Kasumi-1 (cell line): ENCODE data around the gene ABCD2.
"Not testable (repeated sequence)": the region's sequence is repeated elsewhere in the genome, so short reads cannot be mapped to it uniquely, and the experiment has no call there.

Experiments used
- DNase-seq, 2 experiments: peaks; one replicate each; lab custom pipeline; 2025; lab: John Stamatoyannopoulos, UW

ABCD2 gene

DNA sequence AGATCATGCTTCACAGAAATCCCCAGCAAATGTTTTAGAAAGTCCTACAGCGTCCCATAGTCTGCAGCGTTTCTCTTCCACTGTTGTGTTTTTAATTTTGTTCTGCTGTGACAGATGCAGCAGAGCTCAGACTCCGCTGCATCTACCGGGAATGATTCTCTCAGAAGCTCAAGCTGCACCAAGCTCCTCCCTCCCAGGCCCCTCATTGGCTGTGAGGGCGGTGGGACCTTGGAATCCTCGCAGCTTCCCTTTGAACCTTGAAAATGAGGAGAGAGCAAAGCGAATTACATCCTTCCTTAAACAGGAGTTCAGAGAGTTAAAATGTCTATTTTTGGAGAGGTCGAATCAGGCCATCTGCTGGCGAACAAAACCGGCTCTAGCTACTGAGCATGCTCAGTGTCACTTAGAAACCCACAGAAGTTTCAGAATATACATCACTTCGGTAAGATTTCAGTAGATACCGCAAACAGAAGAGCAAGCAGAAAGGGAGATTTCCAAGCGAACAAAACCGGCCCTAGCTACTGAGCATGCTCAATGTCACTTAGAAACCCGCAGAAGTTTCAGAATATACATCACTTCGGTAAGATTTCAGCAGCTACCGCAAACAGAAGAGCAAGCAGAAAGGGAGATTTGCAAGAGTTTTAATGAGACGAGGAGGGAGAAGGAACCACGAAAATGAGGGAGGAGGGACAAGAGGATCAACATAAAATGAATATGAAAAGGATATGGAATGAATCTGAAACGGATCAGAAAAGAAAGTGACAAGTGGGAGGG is at the start of gene ABCD2:
Gene ABCD2, minus strand, starts transcription at position 144 of the 774 bp plus-strand sequence. CDS start 188 bp downstream, outside the sequence.
- DNase-seq: peak; percentile 86 to 88

DNA sequence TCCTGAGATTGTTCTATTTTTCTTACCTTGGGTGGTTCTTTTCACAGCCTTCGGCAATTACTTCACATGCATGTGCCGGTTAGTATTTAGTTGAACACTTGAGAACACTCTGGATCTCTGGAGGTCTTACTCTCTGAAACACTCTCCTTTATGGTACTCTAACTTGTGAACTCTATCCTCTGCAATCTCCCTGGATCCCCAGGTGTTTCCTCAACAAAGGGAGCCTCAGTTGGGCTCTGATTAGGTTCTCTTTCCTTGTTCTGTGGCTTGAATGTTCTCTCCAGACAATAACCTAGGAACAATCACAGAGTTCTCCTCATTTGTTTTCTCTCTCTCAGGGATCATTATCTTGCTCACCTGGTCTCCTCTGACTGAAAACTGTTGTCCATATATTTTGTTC is 40.5 kb upstream of the ABCD2 start:
- no peak for DNase-seq

DNA sequence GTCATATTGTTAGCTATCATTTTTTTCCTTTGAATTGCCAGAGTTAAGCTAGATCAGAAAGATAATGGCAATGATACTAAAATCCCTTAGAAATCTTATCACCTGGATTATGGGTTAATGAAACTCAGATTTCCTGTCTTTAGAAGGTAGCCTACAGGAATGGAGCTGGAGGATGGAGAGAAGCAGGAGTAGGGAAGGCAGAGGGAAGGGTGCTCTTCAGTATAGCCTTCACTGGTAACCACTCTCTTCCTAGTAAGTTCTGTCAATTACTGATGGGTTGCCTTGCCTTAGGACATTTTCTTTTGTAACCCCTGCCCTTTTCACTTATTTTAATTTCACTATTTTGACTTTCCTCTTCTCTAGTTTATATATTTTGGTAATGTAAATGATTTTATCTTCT is 27.8 kb upstream of the ABCD2 start:
- no peak for DNase-seq

DNA sequence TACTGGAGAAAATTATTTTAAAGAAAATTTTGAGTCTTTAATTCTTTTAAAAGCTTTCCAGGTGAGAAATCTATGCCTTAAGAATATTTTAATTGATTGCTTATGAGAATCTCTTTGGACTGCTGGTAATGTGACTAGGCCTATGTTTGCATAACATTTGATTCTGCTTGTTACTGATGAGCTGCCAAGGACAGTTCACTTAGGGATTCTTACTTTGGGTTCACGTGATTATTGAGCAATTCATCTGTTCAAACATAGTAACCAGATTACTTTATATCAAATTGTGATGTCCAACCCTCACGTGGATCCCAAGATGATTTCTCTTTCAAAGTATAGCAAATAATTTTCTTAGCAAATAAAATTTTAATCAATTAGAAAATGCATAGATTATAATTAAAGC is 27.4 kb upstream of the ABCD2 start:
- DNase-seq: no peak

DNA sequence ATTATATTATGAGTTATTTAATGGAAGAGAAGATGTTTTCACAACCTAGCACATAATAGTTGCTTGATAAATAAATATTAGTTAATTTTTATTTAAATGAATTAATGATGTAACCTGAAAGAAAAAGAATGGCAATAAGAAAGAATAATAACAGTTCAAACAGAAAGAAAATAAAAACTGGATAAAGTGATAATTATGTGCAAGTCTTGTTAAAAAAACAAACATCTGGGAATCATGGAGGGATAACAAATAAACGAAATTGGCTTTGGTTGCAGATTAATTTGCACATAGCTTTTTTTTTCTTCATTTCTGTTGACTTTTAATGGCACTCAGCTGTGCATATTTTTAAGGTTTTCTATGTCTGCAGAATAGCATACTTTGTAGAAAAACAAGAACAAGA is 23.4 kb upstream of the ABCD2 start:
- no peak for DNase-seq

DNA sequence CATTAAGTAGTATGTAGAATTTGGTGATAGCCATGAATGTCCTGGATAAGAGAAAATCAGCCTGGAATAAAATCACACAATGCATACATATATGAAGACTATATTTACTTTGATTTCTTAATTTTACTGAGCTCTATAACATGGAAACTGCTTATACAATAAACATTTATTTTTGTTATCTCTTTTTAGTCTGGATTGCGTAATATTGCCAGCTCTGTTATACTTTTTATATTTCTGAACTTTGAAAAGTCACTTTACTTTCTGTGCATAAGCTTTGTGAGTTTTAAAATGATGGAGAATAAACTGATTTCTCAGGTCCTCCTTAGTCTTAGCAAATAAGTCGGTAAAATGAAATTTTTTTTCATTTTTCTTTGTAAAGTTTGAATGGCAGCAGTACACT is 19.2 kb upstream of the ABCD2 start:
- DNase-seq: no peak

DNA sequence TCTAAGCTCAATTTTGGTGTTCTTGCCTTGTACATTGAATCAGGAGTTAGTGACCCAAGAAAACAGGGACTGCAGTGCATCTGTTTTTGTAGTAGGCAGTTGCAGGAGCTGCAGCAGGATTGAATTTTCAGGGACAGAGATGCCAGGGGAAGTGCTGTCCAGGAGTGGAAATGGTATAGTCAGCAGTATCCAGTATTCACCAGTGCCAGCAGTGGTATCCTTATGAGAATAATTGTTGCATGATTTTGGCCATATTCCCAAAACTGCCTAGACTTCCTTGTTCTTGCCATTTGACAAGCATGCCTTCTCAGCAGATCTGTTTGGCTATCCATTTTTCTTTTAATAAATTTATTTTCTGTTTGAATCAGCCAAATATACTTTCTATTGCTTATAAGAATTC is 18.6 kb upstream of the ABCD2 start:
- no peak for DNase-seq

DNA sequence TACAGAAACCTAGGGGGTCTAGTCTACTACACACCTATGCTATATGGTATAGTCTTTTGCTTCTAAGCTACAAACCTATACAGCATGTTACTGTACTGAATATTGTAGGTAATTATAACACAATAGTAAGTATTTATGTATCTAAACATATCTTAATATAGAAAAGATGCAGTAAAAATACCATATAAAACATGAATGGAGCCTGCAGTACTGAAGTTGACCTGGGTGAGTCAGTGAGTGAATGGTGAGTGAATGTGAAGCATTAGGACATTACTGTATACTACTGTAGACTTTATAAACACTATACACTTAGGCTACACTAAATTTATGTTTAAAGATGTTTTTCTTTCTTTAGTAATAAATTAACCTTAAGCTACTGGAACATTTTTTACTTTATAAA is 13.1 kb upstream of the ABCD2 start:
- peak in 1 of 2 experiments; percentile 19 for DNase-seq

DNA sequence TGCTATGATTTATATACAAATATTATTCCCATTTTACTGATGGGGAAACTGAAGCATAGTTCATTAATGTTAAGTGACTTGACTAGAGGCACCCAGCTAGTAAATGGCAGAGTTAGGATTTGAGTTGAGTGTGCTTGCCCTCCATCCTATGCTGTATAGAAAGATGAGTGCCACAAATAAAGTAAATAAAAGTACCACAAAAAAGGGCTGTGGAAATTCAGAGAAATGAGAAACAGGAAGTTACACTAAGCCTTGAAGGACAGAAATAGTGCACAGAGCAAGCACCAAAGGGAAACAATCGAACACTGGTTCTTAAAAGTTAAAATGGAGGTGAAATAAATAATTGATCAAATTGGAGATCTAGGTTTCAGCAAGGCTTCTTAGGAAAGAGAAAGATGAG is 9.2 kb upstream of the ABCD2 start:
- peak in 1 of 2 experiments; percentile 41 for DNase-seq

DNA sequence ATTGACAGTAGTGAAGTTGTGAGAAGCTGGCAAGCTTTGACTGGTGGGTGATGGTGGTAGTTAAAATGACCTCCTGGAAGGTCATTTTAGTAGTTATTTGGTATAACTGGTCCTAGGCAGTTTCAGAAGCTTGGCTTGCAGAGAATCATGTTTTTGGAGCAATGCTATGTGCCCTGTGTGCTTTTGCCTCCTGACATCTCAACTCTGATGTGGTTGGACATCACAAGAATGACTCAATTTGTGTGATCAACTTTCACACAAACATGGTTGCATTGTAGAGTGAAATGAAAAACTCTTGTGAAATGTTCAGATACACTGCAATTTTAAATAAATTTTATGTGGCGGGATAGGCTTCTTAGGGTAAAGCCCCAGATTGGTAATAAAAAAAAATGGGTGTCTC is 8.3 kb upstream of the ABCD2 start:
- DNase-seq: no peak

DNA sequence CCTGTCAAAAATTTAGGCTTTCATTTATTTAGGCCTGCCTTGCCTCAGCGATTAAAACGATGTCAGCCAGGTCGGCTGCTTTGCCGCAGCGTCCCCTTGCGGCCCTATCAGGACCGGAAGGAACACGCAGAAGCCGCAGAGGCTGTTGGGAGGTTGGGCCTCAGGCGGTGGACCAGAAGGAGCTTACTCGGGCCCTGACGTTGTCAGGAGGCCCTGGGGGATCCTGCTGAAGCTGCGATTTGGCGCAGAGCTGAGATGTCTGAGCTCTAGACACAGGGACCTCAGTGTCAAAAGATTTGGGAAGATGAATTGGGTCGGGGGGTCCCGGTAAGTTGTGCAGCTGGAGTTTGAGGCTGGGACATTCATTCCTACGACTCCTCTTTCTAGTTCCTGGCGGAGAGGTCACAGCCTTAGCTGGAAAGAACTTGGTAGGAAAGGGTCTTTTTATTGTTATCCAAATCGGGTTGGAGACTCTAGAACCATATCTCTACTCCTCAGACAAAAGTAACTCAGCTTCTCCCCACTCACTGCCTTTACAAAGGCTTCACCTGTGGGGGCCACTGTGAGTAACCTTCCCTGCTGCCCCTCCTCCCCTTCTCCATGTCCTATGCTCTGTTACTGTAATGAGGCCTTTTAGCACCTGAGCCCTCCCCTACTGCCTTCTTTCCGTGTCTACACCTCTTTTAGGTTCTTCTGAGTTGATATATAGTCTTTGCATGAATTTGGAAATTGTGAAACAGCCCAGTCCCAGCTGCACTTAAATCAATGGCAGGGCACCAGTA is 6.6 kb upstream of the ABCD2 start:
- DNase-seq: no peak

DNA sequence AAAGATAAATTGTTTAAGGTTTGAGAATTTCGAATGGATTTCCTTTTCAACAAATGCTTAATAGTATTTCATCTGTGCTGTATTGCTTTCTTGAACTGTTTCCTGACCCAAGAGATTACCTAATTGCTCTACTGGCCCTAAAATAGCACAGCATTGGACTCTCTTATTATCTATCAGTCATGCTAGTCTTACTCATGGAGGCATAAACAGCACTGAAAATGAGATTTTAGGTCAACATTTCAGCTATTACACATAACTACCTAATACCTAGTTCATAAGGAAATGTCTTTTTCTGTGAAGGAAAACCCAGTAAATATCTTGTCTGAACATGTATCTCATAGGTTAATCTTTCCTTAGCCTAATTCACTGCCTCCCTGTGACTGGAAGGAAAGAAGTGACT is 4.3 kb upstream of the ABCD2 start:
- no peak for DNase-seq

DNA sequence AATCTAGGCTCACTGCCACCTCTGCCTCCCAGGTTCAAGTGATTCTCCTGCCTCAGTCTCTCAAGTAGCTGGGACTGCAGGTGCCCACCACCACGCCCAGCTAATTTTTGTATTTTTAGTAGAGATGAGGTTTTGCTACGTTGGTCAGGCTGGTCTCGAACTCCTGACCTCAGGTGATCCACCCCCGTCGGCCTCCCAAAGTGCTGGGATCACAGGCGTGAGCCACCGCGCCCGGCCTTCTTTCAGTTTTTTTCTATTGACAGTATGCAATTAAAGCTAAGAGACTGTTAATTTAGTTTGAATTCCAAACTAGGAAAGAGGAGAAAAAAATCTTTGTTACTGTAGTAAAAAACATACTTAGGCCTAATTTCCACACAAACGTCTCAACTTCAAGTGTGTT is 3.6 kb upstream of the ABCD2 start:
- not testable (repeated sequence) for DNase-seq

DNA sequence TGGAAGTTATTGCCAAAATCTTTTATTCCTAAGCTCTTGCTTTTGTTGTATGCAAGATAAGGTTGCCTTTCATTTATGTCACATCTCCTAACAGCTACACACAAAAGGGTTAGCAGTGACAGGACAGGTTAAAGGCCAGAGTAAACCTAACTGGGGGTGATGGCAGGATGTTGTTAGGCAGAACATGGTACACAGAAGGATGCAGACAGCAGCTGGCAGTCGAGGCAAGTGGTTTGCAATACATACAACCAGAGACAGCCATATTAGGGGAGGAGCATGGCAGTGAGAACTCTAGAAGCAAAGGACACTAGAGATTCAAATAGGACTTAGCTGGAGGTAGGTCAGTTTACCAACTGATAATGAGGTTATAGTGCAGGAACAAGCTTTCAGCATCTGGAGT is 2.7 kb upstream of the ABCD2 start:
- no peak for DNase-seq

DNA sequence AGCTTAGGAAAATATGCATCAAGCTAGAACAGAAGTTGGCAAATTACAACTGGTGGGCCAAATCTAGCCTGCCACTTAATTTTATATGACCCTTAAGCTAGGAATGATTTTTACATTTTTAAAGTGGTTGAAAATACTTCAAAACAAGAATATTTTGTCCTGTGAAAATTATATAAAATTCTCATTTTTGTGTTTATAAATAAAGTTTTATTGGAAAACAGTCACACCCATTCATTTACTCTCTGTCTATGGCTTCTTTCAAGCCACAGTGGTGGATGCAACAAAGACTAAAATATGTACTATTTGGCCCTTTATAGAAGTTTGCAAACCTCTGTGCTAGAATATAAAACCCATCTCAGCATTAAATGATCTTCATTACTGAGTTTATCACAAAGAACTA is 2.1 kb upstream of the ABCD2 start:
- DNase-seq: no peak

DNA sequence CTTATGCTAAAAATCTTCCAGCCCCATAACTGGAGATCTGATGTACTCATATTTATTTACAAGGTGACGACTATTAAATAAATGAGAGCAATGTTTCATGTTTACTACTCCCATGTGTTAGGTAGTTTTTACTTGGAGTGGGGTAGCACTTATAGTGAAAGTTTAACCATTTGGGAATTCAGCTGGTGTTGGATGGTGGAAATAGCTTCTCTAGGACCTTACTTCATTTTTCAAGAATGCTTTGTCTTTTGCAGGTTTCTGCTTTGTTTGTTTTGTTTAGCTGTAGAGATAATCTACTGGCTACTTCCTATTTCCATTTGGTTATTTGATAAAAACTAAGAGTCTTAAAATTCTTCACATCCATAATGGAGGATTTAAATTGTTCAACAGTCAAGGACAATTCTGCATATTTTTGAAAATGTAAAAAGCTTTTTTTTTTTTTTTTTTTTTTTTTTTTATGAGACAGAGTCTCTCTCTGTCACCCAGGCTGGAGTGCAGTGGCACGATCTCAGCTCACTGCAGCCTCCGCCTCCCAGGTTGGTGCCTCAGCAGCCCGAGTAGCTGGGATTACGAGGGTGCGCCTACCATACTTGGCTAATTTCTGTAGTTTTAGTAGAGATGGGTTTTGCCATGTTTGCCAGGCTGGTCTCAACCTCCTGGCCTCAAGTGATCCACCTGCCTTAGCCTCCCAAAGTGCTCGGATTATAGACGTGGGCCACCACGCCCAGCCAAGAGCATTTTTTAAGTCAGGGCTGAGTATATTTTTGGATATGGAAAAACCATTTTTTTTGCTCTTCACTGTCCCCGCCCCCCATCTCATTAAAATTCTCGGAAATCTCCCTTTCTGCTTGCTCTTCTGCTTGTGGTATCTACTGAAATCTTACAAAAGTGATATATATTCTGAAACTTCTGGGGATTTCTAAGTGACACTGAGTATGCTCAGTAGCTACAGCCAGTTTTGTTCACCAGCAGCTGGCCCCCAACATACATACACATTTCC is 1.4 kb upstream of the ABCD2 start:
- DNase-seq: no peak

DNA sequence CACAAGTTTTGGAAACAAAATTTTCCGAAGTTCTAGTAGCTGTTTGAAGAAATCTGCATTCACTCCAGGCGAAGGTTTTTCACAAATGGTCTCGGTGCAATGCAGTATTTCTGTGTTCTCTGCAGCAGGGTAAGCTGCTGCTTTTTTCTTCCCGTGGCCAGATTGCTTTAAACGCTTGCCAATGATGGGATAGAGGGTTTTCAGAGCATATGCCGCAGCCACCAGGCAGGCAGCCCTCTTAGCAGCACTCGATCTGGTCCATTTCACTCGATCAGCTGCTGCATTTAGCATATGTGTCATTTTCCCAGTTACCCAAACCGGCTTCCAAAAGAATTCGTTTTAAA is 315 bp downstream of the ABCD2 start:
- no peak for DNase-seq

DNA sequence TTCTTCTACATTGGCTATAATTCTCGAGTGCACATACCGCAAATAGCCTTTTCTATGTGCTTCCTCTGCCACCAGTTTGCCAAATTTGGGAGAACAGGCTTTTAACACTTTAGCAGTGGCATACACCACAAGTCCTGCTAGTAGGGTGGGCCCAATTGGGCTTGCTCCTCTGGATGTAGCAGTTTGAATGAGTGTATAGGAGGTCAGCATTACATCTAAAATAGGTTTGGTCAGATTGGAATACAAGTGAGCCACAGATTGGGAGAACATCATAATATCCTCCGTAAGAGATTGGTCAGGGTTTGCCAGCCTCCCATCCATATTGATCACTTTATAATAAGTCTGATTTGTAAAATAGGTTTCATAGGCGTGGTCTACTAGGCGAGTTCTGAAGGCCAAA is 902 bp downstream of the ABCD2 start:
- no peak for DNase-seq

DNA sequence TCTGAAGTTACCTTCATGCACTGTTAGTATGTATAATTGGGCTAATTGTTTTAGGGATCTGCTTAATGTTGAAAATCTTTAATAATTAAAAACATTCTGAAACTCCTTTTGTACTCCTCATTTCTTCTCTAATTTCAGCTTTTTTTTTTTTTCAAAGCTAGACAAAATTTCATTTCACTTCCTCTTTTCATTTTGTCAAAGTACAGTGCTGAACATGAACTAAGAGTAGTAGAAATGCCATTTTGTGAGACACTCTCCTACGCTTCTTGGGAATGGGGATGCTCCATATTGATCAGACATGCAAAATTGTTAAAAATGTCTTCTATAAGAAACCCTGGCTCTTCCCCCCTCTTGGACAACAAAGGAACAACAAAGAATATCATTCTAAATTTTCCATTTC is 1.7 kb downstream of the ABCD2 start:
- DNase-seq: peak; percentile 53 to 59

DNA sequence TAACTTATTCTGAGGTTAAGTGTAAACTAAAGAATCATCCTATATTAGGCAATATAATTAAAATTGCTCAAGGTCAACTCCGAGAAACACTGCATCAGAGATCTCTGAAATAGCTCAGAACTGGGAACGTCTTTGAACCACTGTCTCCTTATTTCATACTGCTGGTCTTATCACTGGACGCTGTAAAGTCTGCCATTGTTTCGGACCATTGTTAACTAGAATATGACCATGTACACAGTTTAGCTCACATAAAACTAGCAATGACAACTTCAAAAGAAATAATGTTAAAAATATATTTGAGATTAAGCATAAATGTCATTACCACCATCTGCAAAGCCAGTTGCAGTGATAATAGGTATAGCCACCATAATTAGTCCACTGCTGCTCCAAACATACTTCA is 2.9 kb downstream of the ABCD2 start:
- DNase-seq: no peak

DNA sequence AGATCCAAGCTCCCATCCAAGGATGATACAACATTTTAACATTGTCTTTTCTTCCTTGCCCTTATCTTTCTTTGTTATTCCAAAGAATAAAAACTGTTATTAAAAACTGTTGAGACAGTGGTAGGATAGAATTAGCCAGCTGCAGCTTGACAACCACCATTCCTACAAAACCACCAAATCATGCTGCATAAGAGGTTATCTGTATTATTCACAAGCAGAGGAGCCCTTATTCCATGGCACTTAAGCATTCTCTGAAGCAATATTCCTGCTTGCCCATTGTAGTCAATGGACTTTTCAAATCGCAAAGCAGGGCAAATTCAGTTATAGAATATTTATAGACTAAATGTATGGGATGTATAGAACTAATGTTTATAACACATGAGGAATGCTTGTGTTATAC is 3.4 kb downstream of the ABCD2 start:
- no peak for DNase-seq

DNA sequence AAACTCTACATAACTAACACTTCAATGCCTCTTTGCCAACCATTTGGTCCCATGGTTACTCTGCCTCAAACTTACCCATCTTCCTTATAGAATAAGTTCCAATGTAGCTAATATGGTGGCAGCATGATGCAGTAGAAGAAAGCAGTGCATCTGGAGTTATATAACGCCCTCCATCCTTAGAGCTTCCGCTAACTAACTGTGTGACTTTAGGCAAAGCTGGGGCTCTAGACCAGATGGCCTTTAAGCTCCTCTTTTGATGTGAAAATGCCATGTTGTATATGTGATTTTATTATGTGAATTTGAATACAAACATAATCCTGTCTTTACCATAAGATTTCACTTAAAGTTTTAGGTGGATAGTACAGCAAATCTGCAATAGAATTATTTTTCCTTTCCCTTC is 6.1 kb downstream of the ABCD2 start:
- no peak for DNase-seq
